ENCODE measurements around the gene FUBP3.

FUBP3 gene

GRCh38 chr9:130587921-130588320, 8.5 kb downstream of the FUBP3 start:
- no peak overlapping the region for H3K4me2 ChIP-seq (ENCODE audit: low read depth, low read length, poor library complexity, severe bottlenecking)
- TF ChIP-seq EZH2phosphoT487 (IDR thresholded peaks at IDR 0.05; ENCODE audit: borderline replicate concordance) (no peak), CTCF (conservative IDR thresholded peaks at IDR 0.05; ENCODE audit: low read length) (no peak)
- H3K9me2 ChIP-seq (replicated peaks; ENCODE audit: low read depth, low read length), result no peaks in the 10 kb centered on the region
- H3F3A ChIP-seq (ENCODE audit: low read depth), result no peaks in the 10 kb centered on the region
- no peak overlapping the region for H3K4me3 ChIP-seq (ENCODE audit: low read length, poor library complexity, severe bottlenecking)
- no peaks in the 10 kb centered on the region for H3K4me1 ChIP-seq (ENCODE audit: insufficient read depth, low read length, poor library complexity, severe bottlenecking)
- no peaks in the 10 kb centered on the region for H3K9me3 ChIP-seq (ENCODE audit: insufficient read depth, low read depth, low read length)
- H3K27me3 ChIP-seq (ENCODE audit: insufficient read depth, low read length, poor library complexity, severe bottlenecking), result no peaks in the 10 kb centered on the region
- peaks cover 15% of the 10 kb centered on the region; the same call in 1 of the 2 replicates for H3K79me2 ChIP-seq (ENCODE audit: insufficient read depth, low read length)
- no peak overlapping the region for H3K9ac ChIP-seq (ENCODE audit: low read depth, low read length, poor library complexity, severe bottlenecking)
- no peak overlapping the region for H2AFZ ChIP-seq (ENCODE audit: low read length)
- peaks cover 4% of the 10 kb centered on the region for H4K20me1 ChIP-seq (ENCODE audit: insufficient read depth, low read length, poor library complexity, severe bottlenecking)
- H3K36me3 ChIP-seq (ENCODE audit: insufficient read depth, low read length), result no peaks in the 10 kb centered on the region

DNA sequence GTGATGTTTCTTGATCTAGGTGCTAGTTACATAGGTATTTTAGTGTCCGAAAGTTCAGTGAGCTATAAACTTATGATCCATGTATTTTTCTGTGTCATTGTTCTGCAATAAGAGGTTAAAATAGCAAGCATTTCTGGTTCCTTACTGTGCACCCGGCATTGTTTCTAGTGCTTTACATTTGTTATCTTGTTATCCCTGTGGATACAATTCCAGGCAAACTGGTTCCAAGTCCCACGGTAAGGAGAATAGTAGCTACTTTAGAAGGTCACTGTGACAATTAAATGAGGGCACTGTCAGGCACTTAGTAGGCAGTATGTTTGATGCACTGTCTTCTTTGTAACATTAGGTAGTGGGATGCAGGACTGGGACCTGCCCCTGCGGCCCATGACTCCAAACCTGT, 9.0 kb downstream of the FUBP3 start:
- Histone ChIP-seq H3K27me3 (ENCODE audit: insufficient read depth, low read length, poor library complexity, severe bottlenecking) (no peaks in the 10 kb centered on the region), H3F3A (ENCODE audit: low read depth) (no peaks in the 10 kb centered on the region), H3K4me3 (ENCODE audit: low read length, poor library complexity, severe bottlenecking) (no peak overlapping the region), H3K4me1 (ENCODE audit: insufficient read depth, low read length, poor library complexity, severe bottlenecking) (no peaks in the 10 kb centered on the region), H3K9ac (ENCODE audit: low read depth, low read length, poor library complexity, severe bottlenecking) (no peak overlapping the region), H2AFZ (ENCODE audit: low read length) (no peak overlapping the region), H3K4me2 (ENCODE audit: low read depth, low read length, poor library complexity, severe bottlenecking) (no peak overlapping the region), H3K9me2 (replicated peaks; ENCODE audit: low read depth, low read length) (no peaks in the 10 kb centered on the region), H3K9me3 (ENCODE audit: insufficient read depth, low read depth, low read length) (no peaks in the 10 kb centered on the region), H3K79me2 (ENCODE audit: insufficient read depth, low read length) (peaks cover 15% of the 10 kb centered on the region; the same call in 1 of the 2 replicates), H3K36me3 (ENCODE audit: insufficient read depth, low read length) (no peaks in the 10 kb centered on the region), H4K20me1 (ENCODE audit: insufficient read depth, low read length, poor library complexity, severe bottlenecking) (peaks cover 4% of the 10 kb centered on the region)
- TF ChIP-seq EZH2phosphoT487 (IDR thresholded peaks at IDR 0.05; ENCODE audit: borderline replicate concordance) (no peak), CTCF (conservative IDR thresholded peaks at IDR 0.05; ENCODE audit: low read length) (no peak)

GRCh38 chr9:130589754-130590153, 10.4 kb downstream of the FUBP3 start:
- Histone ChIP-seq H4K20me1 (ENCODE audit: insufficient read depth, low read length, poor library complexity, severe bottlenecking) (peaks cover 4% of the 10 kb centered on the region), H3F3A (ENCODE audit: low read depth) (no peaks in the 10 kb centered on the region), H3K4me3 (ENCODE audit: low read length, poor library complexity, severe bottlenecking) (no peak overlapping the region), H3K4me1 (ENCODE audit: insufficient read depth, low read length, poor library complexity, severe bottlenecking) (no peaks in the 10 kb centered on the region), H3K9ac (ENCODE audit: low read depth, low read length, poor library complexity, severe bottlenecking) (no peak overlapping the region), H3K36me3 (ENCODE audit: insufficient read depth, low read length) (no peaks in the 10 kb centered on the region), H3K27me3 (ENCODE audit: insufficient read depth, low read length, poor library complexity, severe bottlenecking) (no peaks in the 10 kb centered on the region), H3K4me2 (ENCODE audit: low read depth, low read length, poor library complexity, severe bottlenecking) (no peak overlapping the region), H2AFZ (ENCODE audit: low read length) (no peak overlapping the region), H3K79me2 (ENCODE audit: insufficient read depth, low read length) (peaks cover 15% of the 10 kb centered on the region; the same call in 1 of the 2 replicates), H3K9me3 (ENCODE audit: insufficient read depth, low read depth, low read length) (no peaks in the 10 kb centered on the region), H3K9me2 (replicated peaks; ENCODE audit: low read depth, low read length) (no peaks in the 10 kb centered on the region)
- TF ChIP-seq EZH2phosphoT487 (IDR thresholded peaks at IDR 0.05; ENCODE audit: borderline replicate concordance) (no peak), CTCF (conservative IDR thresholded peaks at IDR 0.05; ENCODE audit: low read length) (no peak)
